ENCODE measurements around the gene CPM. TPM values are rescaled to one million over a fixed set of nuclear protein-coding genes. Genes with fewer than 3 reads are reported as not detected.

The CPM gene
- total and polyA plus RNA-seq, 2 donors (not counting 3 experiments of a cell fraction or from before 2014, with no cell fraction given): not detected

GRCh38 chr12:68878846-68879245 is 54.1 kb downstream of the CPM start:
- Histone ChIP-seq H4K20me1 (replicated peaks; ENCODE audit: control insufficient read depth, extremely low read depth, insufficient read depth, low read length) (no peaks in the 10 kb centered on the region), H3K79me2 (ENCODE audit: control insufficient read depth, insufficient read depth, low read length) (no peaks in the 10 kb centered on the region), H3K27ac (ENCODE audit: insufficient read depth, low read depth, low read length) (no peak overlapping the region), H3K36me3 (ENCODE audit: control insufficient read depth in 2 of 2, extremely low read depth in 1 of 2, insufficient read depth in 2 of 2, low read length in 2 of 2) (no peaks in the 10 kb centered on the region), H2AFZ (ENCODE audit: low read depth, low read length) (no peak overlapping the region), H3K9ac (replicated peaks; ENCODE audit: extremely low read depth, insufficient read depth, low read length) (no peak overlapping the region), H3K27me3 (ENCODE audit: control insufficient read depth in 2 of 2, insufficient read depth in 2 of 2, low read length in 2 of 2) (peaks cover 5 to 10% of the 10 kb centered on the region in 2 experiments), H3K4me2 (ENCODE audit: insufficient read depth, low read length) (no peak overlapping the region), H3K9me1 (replicated peaks; ENCODE audit: control insufficient read depth, extremely low read depth, insufficient read depth, low read length) (no peaks in the 10 kb centered on the region), H3K4me1 (ENCODE audit: control insufficient read depth, extremely low read depth, insufficient read depth, low read length) (no peaks in the 10 kb centered on the region), H3K4me3 (replicated peaks in 1 of 3; ENCODE audit: insufficient read depth in 1 of 3, low read depth in 1 of 3, low read length in 3 of 3) (no peak overlapping the region), H3K9me3 (replicated peaks; ENCODE audit: control insufficient read depth, insufficient read depth, low read length) (no peaks in the 10 kb centered on the region)
- no peak for FAIRE-seq
- intact Hi-C loops (cut with micrococcal nuclease): no loop called here
- TF ChIP-seq POLR2A (IDR thresholded peaks at IDR 0.05; ENCODE audit: low read depth, low read length) (no peak), JUN (IDR thresholded peaks at IDR 0.05; ENCODE audit: borderline replicate concordance, insufficient read depth, insufficient read length, low read depth) (no peak)
- ChIA-PET CTCF (no interaction called here), POLR2A (no interaction called here)
- DNase-seq (ENCODE audit: low read depth, low spot score): no peak
- BruUV-seq (replicated peaks): no TSS peak
- dilution Hi-C loops (cut with MboI; ENCODE audit: extremely low pct_ligation_motif_present, low sequenced_read_pairs): no loop called here

- Histone ChIP-seq H3K9me3 (replicated peaks; ENCODE audit: control insufficient read depth, insufficient read depth, low read length) (no peaks in the 10 kb centered on the region), H3K36me3 (ENCODE audit: control insufficient read depth in 2 of 2, extremely low read depth in 1 of 2, insufficient read depth in 2 of 2, low read length in 2 of 2) (no peaks in the 10 kb centered on the region), H3K9ac (replicated peaks; ENCODE audit: extremely low read depth, insufficient read depth, low read length) (no peak overlapping the region), H2AFZ (ENCODE audit: low read depth, low read length) (no peak overlapping the region), H4K20me1 (replicated peaks; ENCODE audit: control insufficient read depth, extremely low read depth, insufficient read depth, low read length) (no peaks in the 10 kb centered on the region), H3K27me3 (ENCODE audit: control insufficient read depth in 2 of 2, insufficient read depth in 2 of 2, low read length in 2 of 2) (peaks cover 5 to 10% of the 10 kb centered on the region in 2 experiments), H3K4me2 (ENCODE audit: insufficient read depth, low read length) (no peak overlapping the region), H3K4me1 (ENCODE audit: control insufficient read depth, extremely low read depth, insufficient read depth, low read length) (no peaks in the 10 kb centered on the region), H3K9me1 (replicated peaks; ENCODE audit: control insufficient read depth, extremely low read depth, insufficient read depth, low read length) (no peaks in the 10 kb centered on the region), H3K4me3 (replicated peaks in 1 of 3; ENCODE audit: insufficient read depth in 1 of 3, low read depth in 1 of 3, low read length in 3 of 3) (no peak overlapping the region), H3K27ac (ENCODE audit: insufficient read depth, low read depth, low read length) (no peak overlapping the region), H3K79me2 (ENCODE audit: control insufficient read depth, insufficient read depth, low read length) (no peaks in the 10 kb centered on the region)
- ChIA-PET CTCF (no interaction called here), POLR2A (no interaction called here)
- FAIRE-seq (no peak), DNase-seq (ENCODE audit: low read depth, low spot score) (no peak)
- TF ChIP-seq POLR2AphosphoS5 (IDR thresholded peaks at IDR 0.05; ENCODE audit: insufficient read depth, low read depth, low read length) (no peak), GATA2 (IDR thresholded peaks at IDR 0.05; ENCODE audit: insufficient read depth, insufficient read length, low read depth, low read length) (no peak), MYC (IDR thresholded peaks at IDR 0.05; ENCODE audit: low read depth, low read length) (no peak), FOS (IDR thresholded peaks at IDR 0.05; ENCODE audit: borderline replicate concordance, insufficient read depth, low read length) (no peak), JUN (IDR thresholded peaks at IDR 0.05; ENCODE audit: borderline replicate concordance, insufficient read depth, insufficient read length, low read depth) (no peak), POLR2A (IDR thresholded peaks at IDR 0.05; ENCODE audit: low read depth, low read length) (no peak), EZH2 (IDR thresholded peaks at IDR 0.05; ENCODE audit: borderline replicate concordance, low read depth, low read length, severe bottlenecking) (no peak), MAX (IDR thresholded peaks at IDR 0.05; ENCODE audit: insufficient read depth, insufficient read length) (no peak)
- TF ChIP-seq, protein P1, sequence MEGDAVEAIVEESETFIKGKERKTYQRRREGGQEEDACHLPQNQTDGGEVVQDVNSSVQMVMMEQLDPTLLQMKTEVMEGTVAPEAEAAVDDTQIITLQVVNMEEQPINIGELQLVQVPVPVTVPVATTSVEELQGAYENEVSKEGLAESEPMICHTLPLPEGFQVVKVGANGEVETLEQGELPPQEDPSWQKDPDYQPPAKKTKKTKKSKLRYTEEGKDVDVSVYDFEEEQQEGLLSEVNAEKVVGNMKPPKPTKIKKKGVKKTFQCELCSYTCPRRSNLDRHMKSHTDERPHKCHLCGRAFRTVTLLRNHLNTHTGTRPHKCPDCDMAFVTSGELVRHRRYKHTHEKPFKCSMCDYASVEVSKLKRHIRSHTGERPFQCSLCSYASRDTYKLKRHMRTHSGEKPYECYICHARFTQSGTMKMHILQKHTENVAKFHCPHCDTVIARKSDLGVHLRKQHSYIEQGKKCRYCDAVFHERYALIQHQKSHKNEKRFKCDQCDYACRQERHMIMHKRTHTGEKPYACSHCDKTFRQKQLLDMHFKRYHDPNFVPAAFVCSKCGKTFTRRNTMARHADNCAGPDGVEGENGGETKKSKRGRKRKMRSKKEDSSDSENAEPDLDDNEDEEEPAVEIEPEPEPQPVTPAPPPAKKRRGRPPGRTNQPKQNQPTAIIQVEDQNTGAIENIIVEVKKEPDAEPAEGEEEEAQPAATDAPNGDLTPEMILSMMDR (IDR thresholded peaks at IDR 0.05; ENCODE audit: extremely low read depth in 1 of 2, insufficient read depth in 1 of 2, low read depth in 1 of 2, low read length in 2 of 2): no peak
- BruUV-seq (replicated peaks): no TSS peak
- dilution Hi-C loops (cut with MboI; ENCODE audit: extremely low pct_ligation_motif_present, low sequenced_read_pairs) (no loop called here), intact Hi-C loops (cut with micrococcal nuclease) (no loop called here)
Observed at GRCh38 chr12:68878283-68878682, 54.7 kb downstream of the CPM start.
